Skin of body (tissue), 2 donors: ENCODE data around the gene TSGA10. TPM values are rescaled to one million over a fixed set of nuclear protein-coding genes. Genes with fewer than 3 reads are reported as not detected.
"Not testable (repeated sequence)": the region's sequence is repeated elsewhere in the genome, so short reads cannot be mapped to it uniquely, and the experiment has no call there.

Experiments used
- DNase-seq: peaks from one replicate; lab custom pipeline; 2025; lab: John Stamatoyannopoulos, UW
- total RNA-seq: library from RNA; depleted of rRNA; stranded (reverse); fragments of >200 nt; gene quantifications from one replicate; pipeline ENCODE4 v1.2.3, GENCODE V29; 2014

The TSGA10 gene
- 7.5 TPM for total RNA-seq

- DNase-seq: peak; percentile 87
Observed at GRCh38 chr2:99154643-99155536, at the start of gene TSGA10, which contains the start of gene LIPT1. Gene TSGA10 (minus strand): TSS chr2:99154942. CDS start chr2:99109439, 45,503 bp downstream. Gene LIPT1 (plus strand): TSS chr2:99154967. CDS start chr2:99161958, 6,991 bp downstream.

GRCh38 chr2:99201959-99202678 is 47.4 kb upstream of the TSGA10 start:
- DNase-seq: no peak

- no peak for DNase-seq
Observed at GRCh38 chr2:99200076-99200800, 45.5 kb upstream of the TSGA10 start.

- no peak for DNase-seq
Observed at GRCh38 chr2:99198103-99198841, 43.5 kb upstream of the TSGA10 start.

- DNase-seq: not testable (repeated sequence)
Observed at GRCh38 chr2:99192364-99192763, 37.6 kb upstream of the TSGA10 start.

GRCh38 chr2:99190548-99190947 is 35.8 kb upstream of the TSGA10 start:
- DNase-seq: no peak

GRCh38 chr2:99188357-99188756 is 33.6 kb upstream of the TSGA10 start:
- no peak for DNase-seq

GRCh38 chr2:99187011-99187410 is 32.3 kb upstream of the TSGA10 start:
- DNase-seq: no peak

- DNase-seq: no peak
Observed at GRCh38 chr2:99184811-99185210, 30.1 kb upstream of the TSGA10 start.

- DNase-seq: no peak
Observed at GRCh38 chr2:99183025-99183424, 28.3 kb upstream of the TSGA10 start.

- no peak for DNase-seq
Observed at GRCh38 chr2:99181624-99182000, 26.9 kb upstream of the TSGA10 start.

GRCh38 chr2:99180755-99181623 is 26.2 kb upstream of the TSGA10 start, which contains the start of the genes MITD1 and MRPL30:
Gene MITD1 (minus strand): TSS chr2:99181058. CDS start chr2:99180981, 77 bp downstream.
Gene MRPL30 (plus strand): TSS chr2:99181184. CDS start chr2:99186204, 5,020 bp downstream.
- peak; percentile 96 for DNase-seq

- DNase-seq: no peak
Observed at GRCh38 chr2:99171377-99172140, 16.8 kb upstream of the TSGA10 start.

GRCh38 chr2:99169534-99169933 is 14.8 kb upstream of the TSGA10 start:
- no peak for DNase-seq

GRCh38 chr2:99166218-99166617 is 11.5 kb upstream of the TSGA10 start:
- no peak for DNase-seq

GRCh38 chr2:99159594-99159993 is 4.9 kb upstream of the TSGA10 start:
- DNase-seq: no peak

GRCh38 chr2:99158599-99158998 is 3.9 kb upstream of the TSGA10 start:
- DNase-seq: no peak

- no peak for DNase-seq
Observed at GRCh38 chr2:99156891-99157290, 2.1 kb upstream of the TSGA10 start.
